ENCODE data around the gene UBXN6.

The UBXN6 gene

GRCh38 chr19:4482721-4483364 lies 25.2 kb upstream of the UBXN6 start:
- Histone ChIP-seq H3K9me3 (ENCODE audit: insufficient read depth, low read length) (no peaks in the 10 kb centered on the region), H3K4me3 (ENCODE audit: insufficient read depth, low read length, poor library complexity, severe bottlenecking) (no peak overlapping the region), H3K9me2 (replicated peaks; ENCODE audit: insufficient read depth, low read length) (no peaks in the 10 kb centered on the region), H4K20me1 (ENCODE audit: low read depth, low read length) (no peaks in the 10 kb centered on the region), H2AFZ (ENCODE audit: low read depth, low read length, severe bottlenecking) (no peak overlapping the region), H3K27me3 (ENCODE audit: low read length) (no peaks in the 10 kb centered on the region), H3K9ac (ENCODE audit: low read length) (no peak overlapping the region), H3K27ac (ENCODE audit: low read depth, low read length) (no peak overlapping the region), H3F3A (ENCODE audit: insufficient read depth) (no peaks in the 10 kb centered on the region), H3K79me2 (ENCODE audit: insufficient read depth, low read length) (no peaks in the 10 kb centered on the region), H3K4me2 (ENCODE audit: low read depth, low read length, poor library complexity, severe bottlenecking) (no peak overlapping the region), H3K36me3 (ENCODE audit: low read length) (no peaks in the 10 kb centered on the region)
- TF ChIP-seq EZH2phosphoT487 (conservative IDR thresholded peaks at IDR 0.05; ENCODE audit: low read length) = no peak
- TF ChIP-seq CTCF (IDR thresholded peaks at IDR 0.05; ENCODE audit: insufficient read depth, low read length, poor library complexity, severe bottlenecking) = no peak

- H3F3A ChIP-seq (ENCODE audit: insufficient read depth) = no peaks in the 10 kb centered on the region
- H3K4me2 ChIP-seq (ENCODE audit: low read depth, low read length, poor library complexity, severe bottlenecking) = no peak overlapping the region
- peaks cover 23% of the 10 kb centered on the region for H3K79me2 ChIP-seq (ENCODE audit: insufficient read depth, low read length)
- H2AFZ ChIP-seq (ENCODE audit: low read depth, low read length, severe bottlenecking) = no peak overlapping the region
- H3K9ac ChIP-seq (ENCODE audit: low read length) = no peak overlapping the region
- H3K27me3 ChIP-seq (ENCODE audit: low read length) = no peaks in the 10 kb centered on the region
- no peaks in the 10 kb centered on the region for H4K20me1 ChIP-seq (ENCODE audit: low read depth, low read length)
- TF ChIP-seq EZH2phosphoT487 (conservative IDR thresholded peaks at IDR 0.05; ENCODE audit: low read length) (no peak), CTCF (IDR thresholded peaks at IDR 0.05; ENCODE audit: insufficient read depth, low read length, poor library complexity, severe bottlenecking) (no peak)
- H3K9me2 ChIP-seq (replicated peaks; ENCODE audit: insufficient read depth, low read length) = no peaks in the 10 kb centered on the region
- no peak overlapping the region for H3K4me3 ChIP-seq (ENCODE audit: insufficient read depth, low read length, poor library complexity, severe bottlenecking)
- no peaks in the 10 kb centered on the region for H3K36me3 ChIP-seq (ENCODE audit: low read length)
- no peak overlapping the region for H3K27ac ChIP-seq (ENCODE audit: low read depth, low read length)
- H3K9me3 ChIP-seq (ENCODE audit: insufficient read depth, low read length) = no peaks in the 10 kb centered on the region
These were observed 19.6 kb upstream of the UBXN6 start for GRCh38 chr19:4477034-4477801.

GRCh38 chr19:4474514-4475022 lies 17.0 kb upstream of the UBXN6 start:
- H3F3A ChIP-seq (ENCODE audit: insufficient read depth) = no peaks in the 10 kb centered on the region
- H3K27me3 ChIP-seq (ENCODE audit: low read length) = no peaks in the 10 kb centered on the region
- H3K79me2 ChIP-seq (ENCODE audit: insufficient read depth, low read length) = peaks cover 23% of the 10 kb centered on the region
- peak overlapping the region; percentile 99 for H3K4me3 ChIP-seq (ENCODE audit: insufficient read depth, low read length, poor library complexity, severe bottlenecking)
- peak overlapping the region; percentile 95 for H3K9ac ChIP-seq (ENCODE audit: low read length)
- peak overlapping the region; percentile 37 for H2AFZ ChIP-seq (ENCODE audit: low read depth, low read length, severe bottlenecking)
- H4K20me1 ChIP-seq (ENCODE audit: low read depth, low read length) = no peaks in the 10 kb centered on the region
- peak overlapping the region; percentile 89 for H3K4me2 ChIP-seq (ENCODE audit: low read depth, low read length, poor library complexity, severe bottlenecking)
- H3K9me3 ChIP-seq (ENCODE audit: insufficient read depth, low read length) = no peaks in the 10 kb centered on the region
- no peaks in the 10 kb centered on the region for H3K9me2 ChIP-seq (replicated peaks; ENCODE audit: insufficient read depth, low read length)
- no peak overlapping the region for H3K27ac ChIP-seq (ENCODE audit: low read depth, low read length)
- H3K36me3 ChIP-seq (ENCODE audit: low read length) = no peaks in the 10 kb centered on the region
- TF ChIP-seq CTCF (IDR thresholded peaks at IDR 0.05; ENCODE audit: insufficient read depth, low read length, poor library complexity, severe bottlenecking) = no peak
- no peak for TF ChIP-seq EZH2phosphoT487 (conservative IDR thresholded peaks at IDR 0.05; ENCODE audit: low read length)
